DMS114 treated with DMSO at 0.1 percent for 48 hours (cell line): Measurements from ENCODE around the gene CALML4.
"Not testable (repeated sequence)": the region's sequence is repeated elsewhere in the genome, so short reads cannot be mapped to it uniquely, and the experiment has no call there.

Experiments used
- DNase-seq: peaks from one replicate; lab custom pipeline; 2025; ENCODE audit not compliant: unreplicated experiment; lab: John Stamatoyannopoulos, UW

The CALML4 gene

DNA sequence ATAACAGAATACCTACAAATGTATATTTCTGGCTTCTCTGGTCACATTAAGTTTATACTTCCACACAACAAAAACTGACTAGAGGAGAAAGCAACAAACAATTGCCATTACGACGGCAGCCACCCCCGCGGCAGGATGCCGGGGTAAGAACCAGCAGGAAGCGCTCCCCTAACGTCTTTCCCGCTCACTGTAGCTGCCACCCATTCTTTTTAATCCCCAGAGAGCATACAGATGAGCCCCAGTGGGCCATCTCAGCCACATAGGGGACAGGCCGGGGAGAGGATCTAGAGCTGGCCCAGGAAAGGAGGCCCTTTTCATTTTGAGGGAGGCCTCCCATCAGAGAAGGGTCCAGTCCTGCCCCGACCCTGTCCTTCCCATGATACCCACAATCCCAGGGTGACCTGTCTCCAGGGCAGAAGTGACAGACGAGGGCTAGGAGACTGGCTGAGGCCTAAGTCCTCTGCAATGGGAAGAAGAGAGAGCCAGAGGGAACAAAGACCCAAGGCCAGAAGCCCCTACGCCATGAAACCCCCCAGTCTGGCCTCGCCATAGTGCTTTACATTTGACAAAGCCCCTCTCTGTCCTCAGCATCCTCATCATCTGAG, 3.6 kb upstream of the CALML4 start:
- DNase-seq = no peak

DNA sequence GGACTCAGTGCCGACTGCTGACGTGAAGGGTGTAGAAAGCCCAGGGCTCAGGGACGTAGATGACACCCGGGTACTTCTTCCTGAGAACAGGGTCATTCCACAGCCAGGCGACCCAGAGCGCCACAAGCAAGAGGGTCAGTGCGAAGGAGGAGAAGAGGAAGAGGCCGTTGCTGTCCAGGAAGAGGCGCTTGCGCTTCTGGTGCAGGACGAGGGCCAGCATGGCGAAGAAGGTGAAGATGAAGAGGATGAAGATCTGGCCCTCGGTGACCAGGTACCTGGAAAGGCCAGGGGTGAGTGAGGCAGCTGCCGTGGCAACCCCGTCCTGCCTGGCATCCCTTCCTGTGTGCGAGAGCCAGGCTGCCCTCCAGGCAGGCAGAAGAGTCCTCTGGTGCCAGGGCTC, 3.0 kb upstream of the CALML4 start:
- no peak for DNase-seq

- no peak for DNase-seq
These were observed 2.2 kb upstream of the CALML4 start for GRCh38 chr15:68207176-68207935.

DNA sequence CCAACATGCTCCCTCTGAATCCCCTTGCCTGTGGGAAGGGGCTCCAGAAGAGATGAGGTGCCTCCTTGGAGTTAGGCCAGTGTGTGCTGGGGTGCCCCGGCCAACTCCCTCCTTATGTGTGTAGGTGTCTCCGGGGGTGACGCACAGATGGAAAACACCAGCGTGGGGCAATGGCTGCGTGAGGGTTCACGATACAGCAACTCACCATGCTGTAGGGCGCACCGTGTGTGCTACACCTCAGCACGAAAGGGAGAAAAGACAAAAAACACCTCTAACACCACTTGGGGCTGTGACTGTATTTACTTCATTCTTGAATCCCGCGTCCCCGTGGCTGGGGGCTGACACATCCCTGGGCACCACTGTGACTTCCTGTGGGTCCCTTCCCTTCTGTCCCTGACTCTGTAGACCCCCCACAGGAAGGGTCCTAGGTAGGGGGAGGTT, 1.6 kb upstream of the CALML4 start:
- no peak for DNase-seq

GRCh38 chr15:68205954-68206539, 915 bp upstream of the CALML4 start:
- DNase-seq = no peak

- DNase-seq = no peak
These were observed 419 bp upstream of the CALML4 start for GRCh38 chr15:68205558-68205944.

DNA sequence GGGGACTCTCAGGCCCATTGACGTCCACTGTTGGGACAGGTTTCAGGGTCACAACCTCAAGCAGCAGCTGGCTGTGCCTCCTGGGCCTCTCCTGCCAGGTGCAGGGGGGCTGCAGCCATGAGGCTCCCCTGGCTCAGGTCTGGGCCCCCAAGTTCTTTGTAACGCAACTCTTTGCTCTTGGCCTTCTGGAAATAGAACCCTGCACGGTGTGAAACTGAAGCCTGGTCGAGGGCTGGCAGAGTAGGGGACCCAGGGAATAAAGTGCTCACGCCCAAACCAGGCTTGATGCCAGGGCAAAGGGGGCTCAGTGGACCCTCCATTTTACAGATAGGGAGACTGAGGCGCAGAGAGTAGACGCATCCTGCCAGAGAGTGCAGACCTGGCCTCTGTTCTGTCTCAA, 771 bp downstream of the CALML4 start:
- DNase-seq = no peak

GRCh38 chr15:68203956-68204355, 1.2 kb downstream of the CALML4 start:
- no peak for DNase-seq

DNA sequence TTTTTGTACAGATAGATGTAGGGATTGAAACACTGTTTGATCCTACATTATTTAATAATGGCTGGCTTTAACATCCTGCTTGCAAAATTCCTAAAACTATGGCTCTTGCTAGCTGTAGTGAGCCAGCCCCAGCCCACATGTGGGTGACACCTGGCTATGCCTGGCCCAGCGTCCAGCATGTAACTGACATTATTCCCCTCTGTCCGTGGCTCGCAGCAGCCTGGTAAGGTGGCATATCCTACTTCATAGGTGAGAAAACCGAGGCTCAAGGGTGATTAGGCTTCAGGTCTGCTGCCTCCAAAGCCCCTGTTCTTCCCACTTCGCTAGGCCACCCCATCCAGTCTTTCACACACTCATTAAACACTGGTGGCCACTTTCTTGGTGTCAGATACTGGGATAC, 1.6 kb downstream of the CALML4 start:
- DNase-seq = no peak

DNA sequence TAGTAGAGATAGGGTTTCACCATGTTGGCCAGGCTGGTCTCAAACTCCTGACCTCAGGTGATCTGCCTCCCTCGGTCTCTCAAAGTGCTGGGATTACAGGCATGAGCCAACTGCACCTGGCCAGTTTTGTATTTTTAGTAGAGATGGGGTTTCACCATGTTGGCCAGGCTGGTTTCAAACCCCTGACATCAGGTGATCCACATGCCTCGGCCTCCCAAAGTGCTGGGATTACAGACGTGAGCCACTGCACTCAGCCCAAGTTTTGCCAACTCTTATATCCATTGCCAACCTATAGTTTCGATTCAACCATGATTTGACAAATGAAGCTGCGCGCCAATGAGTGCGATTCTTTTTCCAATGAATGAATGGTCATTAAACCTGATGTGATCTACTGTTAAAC, 2.1 kb downstream of the CALML4 start:
- DNase-seq = not testable (repeated sequence)

GRCh38 chr15:68201879-68202261, 3.3 kb downstream of the CALML4 start:
- no peak for DNase-seq

DNA sequence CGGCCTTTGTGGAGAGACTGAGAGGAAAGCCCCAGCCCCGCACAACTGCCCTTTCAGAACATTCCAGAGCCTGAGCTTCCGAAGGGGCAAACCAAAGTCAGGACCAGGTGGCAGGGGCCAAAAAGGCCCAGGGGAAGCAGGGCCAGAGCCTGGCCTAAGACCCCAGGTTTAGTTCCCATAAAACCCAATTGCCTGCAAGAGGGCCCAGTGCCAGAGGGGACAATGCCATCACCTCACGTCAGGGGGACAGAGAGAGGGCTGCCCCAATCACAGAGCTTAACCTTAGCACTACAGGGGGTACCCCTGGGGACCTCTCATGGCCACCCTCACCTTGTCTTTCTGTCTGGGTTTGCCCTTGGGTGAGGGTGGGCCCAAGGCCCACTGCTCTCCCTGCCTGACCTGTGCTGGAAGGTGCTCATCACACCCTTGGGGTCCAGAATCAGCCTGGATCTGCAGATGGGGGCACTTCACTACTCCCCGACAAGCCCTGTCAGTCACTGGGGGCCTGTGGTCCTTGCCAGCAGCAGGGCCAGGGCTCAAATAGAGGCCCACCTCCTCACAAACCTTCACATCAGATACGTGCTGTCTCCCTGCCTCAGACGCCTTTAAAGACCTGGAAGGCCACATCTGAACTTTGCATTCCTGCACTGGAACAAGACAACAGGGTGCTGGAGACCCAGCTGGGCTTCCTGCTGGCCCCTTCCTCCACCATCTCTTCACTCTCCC, 3.8 kb downstream of the CALML4 start:
- DNase-seq = no peak

DNA sequence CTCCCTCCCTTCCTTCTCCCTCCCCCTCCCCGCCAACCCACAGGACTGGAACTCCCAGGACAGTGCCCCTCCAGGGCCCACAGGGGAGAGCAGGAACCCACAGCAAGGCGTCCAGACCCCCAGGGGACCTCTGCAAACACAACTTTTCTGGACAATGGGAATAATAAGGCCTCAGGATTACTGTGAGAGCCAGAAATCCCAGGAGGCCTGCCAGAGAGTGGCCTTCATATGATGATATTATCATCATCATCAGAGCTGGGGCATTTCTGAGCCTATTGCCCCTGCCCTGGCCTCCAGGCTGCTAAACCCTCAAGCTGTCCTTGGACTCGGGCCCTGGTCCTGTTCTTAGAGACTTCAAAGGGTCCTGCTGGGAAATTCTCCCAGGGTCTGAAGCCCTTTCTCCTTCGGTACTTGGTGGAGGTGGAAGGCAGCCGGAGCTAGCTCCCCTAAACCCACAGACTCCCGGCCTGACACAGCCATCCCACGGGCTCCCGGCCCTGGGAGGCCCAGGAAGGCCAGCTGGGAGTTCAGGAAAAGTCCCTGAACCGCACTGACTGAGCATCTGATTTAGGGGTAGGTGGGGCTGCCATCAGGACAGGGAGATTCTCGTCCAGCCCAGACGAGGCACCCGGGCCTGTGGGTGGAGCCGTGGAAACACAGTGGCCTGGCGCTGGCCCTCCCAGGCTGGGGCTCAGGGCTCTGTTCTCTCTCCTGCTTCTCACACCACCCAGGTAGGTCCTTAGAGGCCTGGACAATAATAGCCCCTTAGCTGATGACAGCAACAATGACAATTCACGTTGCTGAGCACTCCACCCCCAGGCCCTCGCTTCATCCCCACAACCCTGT, 4.9 kb downstream of the CALML4 start:
- DNase-seq = no peak

DNA sequence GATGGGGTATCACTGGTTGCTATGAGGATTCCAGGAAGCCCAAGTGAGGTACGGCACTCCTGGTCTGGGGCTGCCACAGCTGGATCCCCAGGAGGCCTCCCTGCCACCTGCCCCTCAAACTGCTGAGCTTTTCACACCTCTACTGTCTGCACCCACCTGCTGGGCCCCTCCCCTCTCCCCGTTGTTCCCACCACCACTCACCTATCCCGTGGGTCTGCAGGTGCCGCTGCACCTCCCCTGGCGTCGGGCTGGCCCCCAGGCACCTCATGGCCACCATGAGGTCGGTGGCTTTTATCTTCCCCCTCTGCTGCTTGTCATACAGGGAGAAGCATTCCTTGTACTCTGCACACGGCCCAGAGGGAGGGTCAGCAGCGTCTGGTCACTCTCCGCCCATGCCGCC, 5.8 kb downstream of the CALML4 start:
- no peak for DNase-seq

DNA sequence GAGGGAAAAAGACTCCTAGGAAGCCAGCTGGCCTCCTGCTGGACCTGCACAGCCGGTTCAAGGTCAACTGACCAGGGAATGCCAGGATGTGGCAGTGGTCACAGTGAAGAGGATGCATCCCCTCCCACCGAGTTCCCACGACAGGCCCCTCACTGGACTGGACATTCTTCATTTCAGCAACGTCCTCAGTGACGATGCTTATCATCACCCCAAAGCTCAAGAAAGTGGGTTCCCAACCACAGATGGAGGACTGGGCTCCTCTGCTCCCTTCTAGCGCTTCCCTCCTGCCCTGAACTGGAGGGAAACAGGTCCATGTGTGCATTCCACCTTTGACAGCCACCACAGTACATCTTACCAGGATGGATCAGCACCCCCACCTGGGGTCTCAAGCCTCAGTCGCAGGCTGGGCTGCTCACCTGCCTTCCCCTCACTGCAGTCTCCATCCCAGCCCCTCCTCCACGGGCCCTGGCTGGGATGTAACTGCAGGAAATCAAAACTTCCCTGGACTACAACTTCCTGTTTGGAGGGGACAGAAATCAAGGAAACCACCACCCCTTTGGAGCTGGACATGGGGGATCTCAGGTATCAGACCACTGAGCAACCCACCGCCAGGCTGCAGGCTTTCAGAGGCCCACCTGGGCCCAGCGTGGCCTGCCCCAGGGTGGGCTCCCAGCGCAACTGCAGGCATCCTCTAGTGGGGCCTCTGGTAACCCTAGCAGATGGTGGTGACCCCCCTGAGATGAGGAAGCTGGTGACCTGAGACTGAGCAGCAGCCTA, 7.3 kb downstream of the CALML4 start:
- DNase-seq = no peak

GRCh38 chr15:68197170-68197492, 8.0 kb downstream of the CALML4 start:
- DNase-seq = no peak

DNA sequence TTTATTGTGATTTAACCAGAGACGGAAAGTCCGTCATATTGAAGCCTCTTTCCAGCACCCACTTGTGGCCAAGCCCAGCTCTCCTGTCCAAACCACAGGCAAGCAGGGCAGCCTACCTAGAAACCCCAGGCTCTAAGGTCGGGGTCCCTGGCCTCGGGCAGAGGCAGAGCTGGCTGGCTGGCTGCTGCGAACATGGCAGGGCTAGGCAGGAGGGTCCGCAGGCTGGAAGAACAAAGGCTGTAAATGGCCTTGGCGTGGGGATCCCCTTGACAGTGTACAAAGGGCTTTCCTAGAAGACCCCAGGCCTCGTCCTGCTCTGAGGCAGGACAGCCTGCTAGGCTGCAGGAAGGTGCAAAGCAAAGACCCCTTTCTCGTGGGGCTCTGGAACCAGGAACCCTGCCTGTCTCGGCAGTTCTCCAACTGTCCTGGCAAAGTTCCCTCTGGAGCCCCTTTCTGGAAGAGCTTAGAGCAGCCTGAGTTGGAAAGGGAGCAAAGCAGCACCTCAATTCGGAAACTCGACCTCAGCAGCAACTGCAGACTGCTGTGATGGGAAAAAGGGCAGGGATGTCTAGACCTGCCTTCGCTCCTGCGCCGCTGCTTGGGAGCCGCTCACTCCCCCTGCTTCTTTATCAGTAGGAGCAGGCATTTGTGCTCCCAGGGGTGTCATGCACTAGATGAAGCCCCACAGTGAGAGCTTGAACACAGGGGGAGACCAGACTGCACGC, 8.5 kb downstream of the CALML4 start:
- DNase-seq = no peak

DNA sequence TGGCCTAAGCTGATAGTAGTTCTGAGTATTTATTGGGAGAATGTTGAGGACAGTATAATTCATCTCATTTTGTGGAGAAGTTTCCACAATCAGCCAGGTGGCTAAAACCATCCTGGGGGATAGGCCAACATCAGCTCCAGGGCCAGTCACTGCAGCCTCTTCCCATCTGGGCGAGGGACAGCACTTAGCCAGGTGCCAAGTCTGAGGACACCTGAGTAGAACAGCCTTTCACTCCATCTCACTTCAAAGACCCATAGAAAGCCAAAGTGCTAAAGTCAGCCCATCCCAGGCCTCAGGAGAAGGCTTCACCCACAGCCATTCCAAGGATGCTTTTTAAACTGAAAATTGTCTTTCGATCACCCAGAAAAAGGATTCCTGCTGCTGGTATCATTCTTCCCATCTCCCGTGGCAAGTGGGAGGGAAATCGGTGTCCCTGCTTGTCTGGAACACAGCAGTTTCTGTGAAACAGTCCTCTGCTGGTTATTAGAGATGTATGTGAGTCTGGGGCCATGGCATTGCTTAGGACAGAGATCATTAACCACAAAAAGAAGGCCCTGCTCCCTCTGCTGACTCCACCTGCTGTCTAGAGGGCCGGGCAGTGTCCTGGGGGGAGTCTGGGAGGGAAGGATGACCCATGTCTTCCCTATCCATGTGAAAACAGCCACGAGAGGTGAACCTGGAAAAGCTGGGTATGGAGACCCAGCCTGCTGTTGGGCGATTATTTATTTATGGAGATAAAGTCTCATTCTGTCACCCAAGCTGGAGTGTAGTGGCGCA, 9.6 kb downstream of the CALML4 start:
- no peak for DNase-seq
